GM18867 (cell line): ENCODE data around the gene SESTD1.
"Not testable (repeated sequence)": the region's sequence is repeated elsewhere in the genome, so short reads cannot be mapped to it uniquely, and the experiment has no call there.

Experiments
- ATAC-seq: cut with Tn5 transposase; IDR thresholded peaks from one replicate; pipeline ENCODE4 v1.9.1; 2021; ENCODE audit warnings: mild to moderate bottlenecking, moderate library complexity; ENCODE audit not compliant: unreplicated experiment

SESTD1 gene

GRCh38 chr2:179124282-179124681, 140.3 kb downstream of the SESTD1 start:
- no peak for ATAC-seq

GRCh38 chr2:179123272-179123662, 141.4 kb downstream of the SESTD1 start:
- ATAC-seq: no peak

GRCh38 chr2:179107737-179108136, 156.9 kb downstream of the SESTD1 start:
- ATAC-seq: no peak

GRCh38 chr2:179106676-179107428, 157.8 kb downstream of the SESTD1 start:
- ATAC-seq: peak; percentile 84

- ATAC-seq: no peak
Observed at GRCh38 chr2:179106342-179106675, 158.3 kb downstream of the SESTD1 start.

GRCh38 chr2:179104736-179105135, 159.9 kb downstream of the SESTD1 start:
- no peak for ATAC-seq

GRCh38 chr2:179098080-179098689, 166.4 kb downstream of the SESTD1 start:
- peak; percentile 37 for ATAC-seq

GRCh38 chr2:179097131-179097530, 167.5 kb downstream of the SESTD1 start:
- ATAC-seq: no peak

- ATAC-seq: peak; percentile 98
Observed at GRCh38 chr2:179096090-179096489, 168.5 kb downstream of the SESTD1 start.

- not testable (repeated sequence) for ATAC-seq
Observed at GRCh38 chr2:179092912-179093311, 171.7 kb downstream of the SESTD1 start.

- no peak for ATAC-seq
Observed at GRCh38 chr2:179082697-179083096, 181.9 kb downstream of the SESTD1 start.

- ATAC-seq: no peak
Observed at GRCh38 chr2:179081954-179082353, 182.7 kb downstream of the SESTD1 start.

GRCh38 chr2:179072527-179072926, 192.1 kb downstream of the SESTD1 start:
- ATAC-seq: no peak

- ATAC-seq: no peak
Observed at GRCh38 chr2:179071810-179072355, 192.7 kb downstream of the SESTD1 start.

GRCh38 chr2:179070895-179071294, 193.7 kb downstream of the SESTD1 start:
- no peak for ATAC-seq

GRCh38 chr2:179069685-179070084, 194.9 kb downstream of the SESTD1 start:
- no peak for ATAC-seq

- ATAC-seq: no peak
Observed at GRCh38 chr2:179068991-179069643, 195.5 kb downstream of the SESTD1 start.

GRCh38 chr2:179059026-179059700, 205.5 kb downstream of the SESTD1 start:
- ATAC-seq: no peak

- no peak for ATAC-seq
Observed at GRCh38 chr2:179057737-179058136, 206.9 kb downstream of the SESTD1 start.

- not testable (repeated sequence) for ATAC-seq
Observed at GRCh38 chr2:179053568-179053967, 211.1 kb downstream of the SESTD1 start.
